WTC11 (cell line): ENCODE results near the gene AFF3.
"Not testable (repeated sequence)": the region's sequence is repeated elsewhere in the genome, so short reads cannot be mapped to it uniquely, and the experiment has no call there.

Source experiments
- ATF1 ChIP-seq: sonication (generic); formaldehyde crosslinking; IDR thresholded peaks from 2 replicates; pipeline ENCODE4 v1.8.1; 2023; ENCODE audit warnings: mild to moderate bottlenecking, moderate library complexity, missing genetic modification reagents
- ATF2 ChIP-seq: sonication (generic); formaldehyde crosslinking; IDR thresholded peaks from 2 replicates; pipeline ENCODE4 v1.8.1; 2022; ENCODE audit warnings: low read depth, missing genetic modification reagents, borderline replicate concordance
- CREB1 ChIP-seq: sonication (generic); formaldehyde crosslinking; IDR thresholded peaks from 2 replicates; pipeline ENCODE4 v1.8.0; 2023; ENCODE audit warnings: mild to moderate bottlenecking, missing genetic modification reagents
- CTCF ChIP-seq: fragments of 200-600 bp; IDR thresholded peaks from 2 replicates; pipeline ENCODE4 v1.8.0; 2022; ENCODE audit warnings: antibody characterized with exemption
- E2F4 ChIP-seq: sonication (generic); formaldehyde crosslinking; IDR thresholded peaks from 2 replicates; pipeline ENCODE4 v1.8.1; 2022; ENCODE audit warnings: low read depth, mild to moderate bottlenecking, moderate library complexity, missing genetic modification reagents, borderline replicate concordance
- E2F5 ChIP-seq: sonication (generic); formaldehyde crosslinking; IDR thresholded peaks from 2 replicates; pipeline ENCODE4 v1.8.1; 2022; ENCODE audit warnings: mild to moderate bottlenecking, moderate library complexity, missing genetic modification reagents
- FOXP1 ChIP-seq: sonication (generic); formaldehyde crosslinking; IDR thresholded peaks from 2 replicates; pipeline ENCODE4 v1.8.0; 2022; ENCODE audit warnings: missing genetic modification reagents, mild to moderate bottlenecking, moderate library complexity, borderline replicate concordance
- TCF7 ChIP-seq: sonication (generic); formaldehyde crosslinking; IDR thresholded peaks from 2 replicates; pipeline ENCODE4 v1.8.0; 2022; ENCODE audit warnings: mild to moderate bottlenecking, low read depth, missing genetic modification reagents, moderate library complexity
- USF1 ChIP-seq: sonication (generic); formaldehyde crosslinking; IDR thresholded peaks from 2 replicates; pipeline ENCODE4 v1.8.0; 2022; ENCODE audit warnings: mild to moderate bottlenecking, missing genetic modification reagents
- TF ChIP-seq, protein P1 (sequence below): sonication (generic); formaldehyde crosslinking; IDR thresholded peaks from 2 replicates; pipeline ENCODE4 v1.8.1; 2022; ENCODE audit warnings: missing genetic modification reagents, borderline replicate concordance
- TF ChIP-seq, protein P2 (sequence below): fragments of 250-450 bp; sonication (Bioruptor Pico); IDR thresholded peaks from 2 replicates; pipeline ENCODE4 v2.1.2; 2022; ENCODE audit warnings: mild to moderate bottlenecking, moderate library complexity
- TF ChIP-seq, protein P3 (sequence below): sonication (generic); formaldehyde crosslinking; IDR thresholded peaks from 2 replicates; pipeline ENCODE4 v1.8.1; 2023; ENCODE audit warnings: mild to moderate bottlenecking, moderate library complexity, missing genetic modification reagents

DNA sequence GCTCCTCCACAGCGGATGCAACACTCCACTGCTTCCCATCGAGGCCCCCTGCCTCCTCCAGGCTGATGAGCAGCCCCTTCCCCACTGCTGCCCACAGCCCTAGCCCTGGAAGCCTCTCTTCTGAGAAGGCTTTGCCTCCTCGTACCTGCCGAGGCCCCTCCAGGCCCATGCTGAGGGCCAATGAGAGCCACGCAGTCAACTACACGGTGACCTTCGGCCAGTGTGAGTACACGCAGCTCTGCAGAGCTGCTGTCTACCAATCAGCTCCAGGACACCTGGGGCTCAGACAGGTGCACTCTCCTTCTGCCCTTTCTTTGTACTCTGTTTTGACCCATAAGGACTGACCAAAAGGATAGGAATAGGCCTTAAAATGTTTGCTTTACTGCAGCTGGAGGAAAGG is 43.5 kb downstream of the AFF3 start:
- TF ChIP-seq USF1 (CRISPR knock-in tag); E2F5 (CRISPR knock-in tag); CTCF; E2F4 (CRISPR knock-in tag); ATF2 (CRISPR knock-in tag); TCF7; FOXP1; ATF1; CREB1: not testable (repeated sequence)
- TF ChIP-seq, protein P1, sequence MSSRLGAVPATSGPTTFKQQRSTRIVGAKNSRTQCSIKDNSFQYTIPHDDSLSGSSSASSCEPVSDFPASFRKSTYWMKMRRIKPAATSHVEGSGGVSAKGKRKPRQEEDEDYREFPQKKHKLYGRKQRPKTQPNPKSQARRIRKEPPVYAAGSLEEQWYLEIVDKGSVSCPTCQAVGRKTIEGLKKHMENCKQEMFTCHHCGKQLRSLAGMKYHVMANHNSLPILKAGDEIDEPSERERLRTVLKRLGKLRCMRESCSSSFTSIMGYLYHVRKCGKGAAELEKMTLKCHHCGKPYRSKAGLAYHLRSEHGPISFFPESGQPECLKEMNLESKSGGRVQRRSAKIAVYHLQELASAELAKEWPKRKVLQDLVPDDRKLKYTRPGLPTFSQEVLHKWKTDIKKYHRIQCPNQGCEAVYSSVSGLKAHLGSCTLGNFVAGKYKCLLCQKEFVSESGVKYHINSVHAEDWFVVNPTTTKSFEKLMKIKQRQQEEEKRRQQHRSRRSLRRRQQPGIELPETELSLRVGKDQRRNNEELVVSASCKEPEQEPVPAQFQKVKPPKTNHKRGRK (CRISPR knock-in tag), result not testable (repeated sequence)
- TF ChIP-seq, protein P2, sequence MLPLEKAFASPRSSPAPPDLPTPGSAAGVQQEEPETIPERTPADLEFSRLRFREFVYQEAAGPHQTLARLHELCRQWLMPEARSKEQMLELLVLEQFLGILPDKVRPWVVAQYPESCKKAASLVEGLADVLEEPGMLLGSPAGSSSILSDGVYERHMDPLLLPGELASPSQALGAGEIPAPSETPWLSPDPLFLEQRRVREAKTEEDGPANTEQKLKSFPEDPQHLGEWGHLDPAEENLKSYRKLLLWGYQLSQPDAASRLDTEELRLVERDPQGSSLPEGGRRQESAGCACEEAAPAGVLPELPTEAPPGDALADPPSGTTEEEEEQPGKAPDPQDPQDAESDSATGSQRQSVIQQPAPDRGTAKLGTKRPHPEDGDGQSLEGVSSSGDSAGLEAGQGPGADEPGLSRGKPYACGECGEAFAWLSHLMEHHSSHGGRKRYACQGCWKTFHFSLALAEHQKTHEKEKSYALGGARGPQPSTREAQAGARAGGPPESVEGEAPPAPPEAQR, result not testable (repeated sequence)
- TF ChIP-seq, protein P3, sequence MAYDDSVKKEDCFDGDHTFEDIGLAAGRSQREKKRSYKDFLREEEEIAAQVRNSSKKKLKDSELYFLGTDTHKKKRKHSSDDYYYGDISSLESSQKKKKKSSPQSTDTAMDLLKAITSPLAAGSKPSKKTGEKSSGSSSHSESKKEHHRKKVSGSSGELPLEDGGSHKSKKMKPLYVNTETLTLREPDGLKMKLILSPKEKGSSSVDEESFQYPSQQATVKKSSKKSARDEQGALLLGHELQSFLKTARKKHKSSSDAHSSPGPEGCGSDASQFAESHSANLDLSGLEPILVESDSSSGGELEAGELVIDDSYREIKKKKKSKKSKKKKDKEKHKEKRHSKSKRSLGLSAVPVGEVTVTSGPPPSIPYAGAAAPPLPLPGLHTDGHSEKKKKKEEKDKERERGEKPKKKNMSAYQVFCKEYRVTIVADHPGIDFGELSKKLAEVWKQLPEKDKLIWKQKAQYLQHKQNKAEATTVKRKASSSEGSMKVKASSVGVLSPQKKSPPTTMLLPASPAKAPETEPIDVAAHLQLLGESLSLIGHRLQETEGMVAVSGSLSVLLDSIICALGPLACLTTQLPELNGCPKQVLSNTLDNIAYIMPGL (CRISPR knock-in tag), result not testable (repeated sequence)
